AG08395 (cell line): ENCODE data around the gene LDB2.

Experiments used
- DNase-seq: peaks from one replicate; pipeline ENCODE4 v3.0.0; 2012; ENCODE audit warnings: mixed read lengths, low spot score

Gene LDB2

DNA sequence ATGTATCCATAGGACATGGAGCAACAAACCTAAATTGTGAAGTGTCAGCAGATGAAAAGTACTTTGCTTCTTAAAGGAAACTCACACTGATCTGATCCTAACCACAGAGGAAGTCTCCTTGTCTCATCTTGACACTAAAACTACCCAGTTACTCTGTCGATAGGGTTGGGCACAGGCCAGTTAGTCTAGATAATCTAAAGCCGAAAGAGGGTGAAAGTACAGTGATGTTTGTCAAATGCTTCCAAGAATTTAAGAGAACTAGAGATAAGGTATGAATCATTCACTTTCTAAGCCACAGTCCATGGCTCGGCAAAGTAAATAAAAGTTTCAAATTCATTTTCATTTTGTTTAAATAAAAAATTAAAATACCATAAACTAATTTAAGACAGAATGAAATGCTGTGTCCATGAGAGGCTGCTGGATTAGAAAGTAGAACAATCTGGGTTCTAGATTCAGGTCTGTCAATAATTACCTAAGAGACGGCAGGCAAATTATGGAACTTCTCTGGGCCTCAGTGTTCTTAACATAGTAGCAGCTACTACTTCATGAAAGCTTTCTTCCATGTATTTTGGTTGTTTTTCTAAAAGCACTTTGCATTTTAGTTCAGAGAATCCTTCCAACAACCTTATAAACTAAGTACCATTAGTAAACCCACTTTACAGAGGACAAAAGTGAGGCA is 176.7 kb downstream of the LDB2 start:
- peak; percentile 24 for DNase-seq

- DNase-seq: no peak
Observed at GRCh38 chr4:16720761-16721160, 177.7 kb downstream of the LDB2 start.

- DNase-seq: peak; percentile 45
Observed at GRCh38 chr4:16717266-16717970, 181.0 kb downstream of the LDB2 start.

DNA sequence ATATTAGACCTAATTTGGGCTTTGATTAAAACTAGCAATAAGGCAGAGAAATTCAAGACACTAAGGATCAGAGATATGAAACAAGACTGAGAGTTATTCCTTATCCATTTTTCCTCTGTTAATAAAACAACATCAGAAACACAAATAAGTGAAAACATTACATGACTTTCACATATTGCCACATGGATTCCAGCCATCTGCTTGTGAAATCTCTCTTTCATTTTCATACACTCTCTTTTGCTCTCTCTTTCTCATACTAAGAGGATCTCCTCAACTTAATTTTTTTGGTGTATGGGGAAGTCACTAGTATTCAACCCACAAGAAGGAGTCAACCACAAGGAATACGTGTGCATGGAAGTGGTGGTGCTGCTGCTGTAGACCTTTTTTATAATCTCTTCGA is 183.0 kb downstream of the LDB2 start:
- DNase-seq: no peak

GRCh38 chr4:16714191-16714590 is 184.3 kb downstream of the LDB2 start:
- no peak for DNase-seq

GRCh38 chr4:16713696-16714095 is 184.7 kb downstream of the LDB2 start:
- no peak for DNase-seq

DNA sequence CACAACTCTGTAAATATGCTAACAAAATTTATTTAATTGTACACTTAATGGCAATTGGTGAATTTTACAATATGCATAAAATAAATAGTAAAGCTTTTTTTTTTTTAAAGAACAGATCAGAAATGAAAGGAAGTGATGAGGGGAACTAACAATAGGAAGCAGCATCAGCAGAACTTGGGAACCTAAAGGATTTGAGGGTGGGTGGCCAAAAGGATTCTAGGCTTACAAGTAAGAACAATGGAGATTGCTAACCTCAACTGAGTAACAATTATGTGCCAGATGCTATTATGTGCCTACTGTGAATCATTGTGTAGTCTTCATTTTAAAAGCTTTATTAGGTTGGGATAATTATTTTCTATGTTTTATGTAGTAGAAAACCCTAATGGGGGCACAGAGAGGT is 185.2 kb downstream of the LDB2 start:
- no peak for DNase-seq

GRCh38 chr4:16710198-16710597 is 188.2 kb downstream of the LDB2 start:
- DNase-seq: no peak

DNA sequence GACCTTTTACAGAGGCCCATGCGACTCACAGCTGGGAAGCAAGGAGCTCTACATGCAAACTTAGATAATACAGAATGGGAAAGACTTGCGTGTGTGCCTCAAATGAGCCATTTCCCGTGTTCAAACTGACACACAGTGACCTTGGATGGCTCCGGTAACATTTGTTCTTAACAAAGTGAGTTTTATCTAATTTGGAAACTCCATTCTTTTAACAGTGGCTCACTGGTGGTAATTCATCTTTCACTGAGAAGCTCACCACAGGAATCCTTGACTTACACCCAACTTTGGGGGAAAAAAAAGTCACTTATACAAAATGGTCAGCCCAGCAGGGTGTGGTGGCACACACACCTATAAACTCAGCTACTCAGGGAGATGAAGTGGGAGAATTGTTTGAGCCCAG is 190.6 kb downstream of the LDB2 start:
- peak; percentile 44 for DNase-seq

DNA sequence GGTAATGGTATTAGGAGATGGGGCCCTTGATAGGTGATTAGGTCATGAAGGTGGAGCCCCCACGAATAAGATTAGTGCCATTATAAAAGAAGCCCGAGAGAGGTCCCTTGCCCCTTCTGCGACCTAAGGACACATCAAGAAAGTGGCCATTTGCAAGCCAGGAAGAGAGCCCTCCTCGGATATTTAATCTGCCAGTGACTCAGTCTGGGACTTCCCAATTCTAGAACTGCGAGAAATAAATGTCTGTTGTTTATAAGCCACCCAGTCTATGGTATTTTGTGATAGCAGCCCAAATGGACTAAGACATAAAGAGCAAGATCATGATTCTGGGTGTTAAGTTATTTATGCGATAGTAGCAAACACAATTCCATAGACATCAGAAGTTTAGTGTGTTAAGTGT is 192.2 kb downstream of the LDB2 start:
- no peak for DNase-seq

- DNase-seq: no peak
Observed at GRCh38 chr4:16705341-16705740, 193.1 kb downstream of the LDB2 start.

- DNase-seq: no peak
Observed at GRCh38 chr4:16704489-16704888, 194.0 kb downstream of the LDB2 start.

DNA sequence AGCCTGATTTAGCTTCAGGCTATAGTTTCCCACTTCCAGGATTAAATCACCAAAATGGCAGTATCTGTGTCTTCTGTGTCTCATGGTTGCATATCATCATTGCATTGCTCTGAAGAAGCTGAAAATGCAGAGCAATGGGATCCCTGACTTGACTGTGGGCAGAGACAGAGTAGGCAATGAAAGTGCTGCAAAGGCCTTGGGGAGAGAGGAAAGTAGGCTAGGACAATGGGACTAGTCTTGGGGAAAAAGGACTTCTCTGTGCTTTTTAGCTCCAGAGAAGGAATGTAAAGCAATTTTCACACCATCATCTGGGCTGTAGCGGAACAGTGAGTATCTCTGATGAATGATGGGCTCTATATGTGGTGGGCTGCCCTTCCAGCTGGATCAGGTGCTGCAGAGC is 202.5 kb downstream of the LDB2 start:
- DNase-seq: no peak

DNA sequence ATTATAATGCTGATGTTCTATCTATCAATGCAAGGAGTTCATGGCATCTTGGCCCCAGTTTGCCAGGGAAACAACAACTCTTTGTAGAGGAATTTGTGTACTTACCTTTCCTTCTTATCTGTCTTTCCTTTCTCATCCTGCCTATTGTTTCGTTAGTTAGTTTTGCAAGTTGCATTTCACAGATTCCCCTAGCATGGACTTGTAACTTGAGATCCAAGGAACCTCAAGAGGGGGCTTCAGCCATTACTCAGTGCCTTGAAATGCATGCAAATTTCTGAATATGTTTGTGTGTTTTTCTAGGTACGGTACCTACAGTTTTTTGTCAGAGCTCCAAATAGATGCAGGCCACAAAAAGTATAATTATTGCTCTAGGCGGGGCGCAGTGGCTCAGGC is 203.6 kb downstream of the LDB2 start:
- no peak for DNase-seq

- DNase-seq: no peak
Observed at GRCh38 chr4:16694173-16694883, 204.1 kb downstream of the LDB2 start.

DNA sequence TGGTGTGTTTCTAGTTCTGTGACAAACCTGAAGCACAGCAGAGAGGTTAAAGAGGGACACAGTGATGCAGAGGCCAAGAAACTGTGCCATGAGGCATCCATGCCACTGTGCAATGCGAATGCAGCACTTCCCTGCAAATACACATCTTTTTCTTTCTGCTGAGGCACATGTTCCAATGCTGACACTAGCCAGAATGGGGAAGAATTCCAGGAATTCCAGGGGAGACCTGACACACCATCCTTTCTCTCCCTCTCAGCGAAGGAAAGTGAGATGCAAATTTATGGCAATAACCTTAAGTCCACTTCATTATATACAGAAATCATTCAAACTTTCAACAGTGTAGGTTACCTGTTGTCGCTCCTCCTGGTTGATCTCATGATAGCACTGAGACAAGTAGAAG is 204.8 kb downstream of the LDB2 start:
- DNase-seq: no peak

DNA sequence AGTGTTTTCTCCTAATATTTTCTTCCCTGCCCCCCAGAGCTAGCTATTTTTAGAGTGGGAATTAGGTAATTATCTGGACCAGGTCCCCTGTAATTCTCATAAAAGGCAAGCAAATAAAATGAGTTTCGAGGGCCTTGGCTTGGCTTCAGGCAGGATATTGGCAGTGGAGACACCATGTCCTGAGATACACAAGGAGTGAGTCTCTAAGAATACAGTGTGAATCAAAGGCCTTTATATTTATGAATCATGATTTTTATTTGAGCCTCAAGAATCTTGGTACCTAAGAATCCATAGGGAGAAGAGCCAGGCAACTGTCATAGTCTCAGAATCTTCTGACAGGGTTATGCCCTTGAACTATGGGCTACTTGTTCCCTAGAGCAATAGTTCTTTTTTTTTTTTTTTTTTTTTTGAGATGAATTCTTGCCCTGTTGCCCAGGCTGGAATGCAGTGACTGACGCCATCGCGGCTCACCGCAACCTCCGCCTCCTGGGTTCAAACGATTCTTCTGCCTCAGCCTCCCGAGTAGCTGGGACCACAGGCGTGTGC is 205.4 kb downstream of the LDB2 start:
- no peak for DNase-seq

- DNase-seq: no peak
Observed at GRCh38 chr4:16692524-16692923, 205.9 kb downstream of the LDB2 start.

DNA sequence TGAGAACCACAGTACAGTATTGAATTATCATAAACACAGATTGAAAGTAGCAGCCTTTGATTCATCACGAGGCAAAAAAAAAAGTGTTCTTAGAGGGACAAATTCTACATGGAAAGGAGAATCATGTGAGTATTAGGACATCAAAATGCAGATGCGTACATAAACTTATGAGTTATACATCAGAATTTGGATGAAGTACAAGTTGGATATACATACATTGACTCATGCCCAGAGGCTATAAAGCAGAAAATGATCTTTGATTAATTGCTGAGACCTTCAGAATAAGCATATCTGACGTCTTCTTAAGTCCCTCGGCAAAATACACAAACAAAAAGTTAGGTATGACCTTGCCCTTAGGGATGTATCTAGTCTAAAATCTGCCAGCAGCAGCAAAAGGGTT is 206.4 kb downstream of the LDB2 start:
- no peak for DNase-seq

DNA sequence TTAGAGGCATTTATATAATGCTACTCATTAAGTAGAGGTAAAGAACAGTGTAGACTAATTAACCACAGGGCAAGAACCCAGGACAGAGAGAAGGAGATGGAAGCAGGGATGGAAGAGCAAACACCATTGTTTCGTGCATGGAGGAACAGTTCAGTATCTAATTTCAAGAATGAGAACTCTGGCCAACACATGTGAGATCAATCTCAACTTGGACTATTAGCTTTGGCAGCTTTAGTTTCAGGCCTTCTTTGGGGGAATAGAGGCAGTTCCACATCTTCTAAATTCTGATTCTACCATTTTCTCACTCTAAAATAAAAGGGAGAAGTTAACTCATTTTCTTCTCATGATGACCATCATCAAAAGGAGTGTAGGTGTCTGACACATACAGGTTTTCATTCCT is 207.0 kb downstream of the LDB2 start:
- no peak for DNase-seq

GRCh38 chr4:16687845-16688244 is 210.6 kb downstream of the LDB2 start:
- no peak for DNase-seq

DNA sequence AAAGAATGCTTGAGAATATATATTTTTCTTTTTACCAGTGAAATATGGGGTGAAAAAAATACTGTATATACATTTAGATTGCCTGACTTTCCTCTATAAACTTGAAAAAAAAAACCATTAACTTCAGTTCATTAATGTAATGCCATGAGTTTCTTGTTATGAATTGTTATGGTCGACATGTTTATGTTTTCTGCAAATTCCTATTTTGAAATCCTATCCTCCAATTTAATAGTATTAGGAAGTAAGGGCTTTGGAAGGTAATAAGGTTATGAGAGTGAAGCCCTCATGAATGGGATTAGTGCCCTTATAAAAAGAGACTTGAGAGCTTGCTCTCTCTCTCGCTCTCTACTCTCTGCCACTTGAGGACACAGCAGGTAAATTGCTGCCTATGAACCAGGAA is 211.4 kb downstream of the LDB2 start:
- no peak for DNase-seq

GRCh38 chr4:16686195-16686594 is 212.2 kb downstream of the LDB2 start:
- peak; percentile 82 for DNase-seq
